Activated CD8-positive, alpha-beta memory T cell treated with anti-CD3 and anti-CD28 coated beads, Interleukin-2, amount 10 ng/mL, durations not matched to agents 7 days and 5 days (primary cell): ENCODE results near the gene PVALEF. TPM values are rescaled to one million over a fixed set of nuclear protein-coding genes. Genes with fewer than 3 reads are reported as not detected.

ENCODE experiments used
- ATAC-seq: fragments of 150-1000 bp; cut with Tn5 transposase; one replicate; pipeline ENCODE4 v1.10.0; 2021; ENCODE audit warnings: moderate library complexity
- CTCF ChIA-PET: fragments of 350-600 bp; sonication (Branson Sonifier 250); formaldehyde crosslinking; loops from one replicate; lab custom pipeline; 2021; ENCODE audit warnings: antibody characterized with exemption; lab: Charles Lee
- DNase-seq: peaks from one replicate; pipeline ENCODE4 v3.0.0-alpha.2; 2020
- H3K27ac Mint-ChIP-seq: one replicate; pipeline ENCODE4 v1.8.0; 2021; ENCODE audit warnings: mild to moderate bottlenecking, mixed read lengths
- H3K27me3 Mint-ChIP-seq: one replicate; pipeline ENCODE4 v1.8.0; 2021; ENCODE audit warnings: mixed read lengths
- H3K36me3 Mint-ChIP-seq: one replicate; pipeline ENCODE4 v1.8.0; 2021; ENCODE audit warnings: mild to moderate bottlenecking, mixed read lengths
- H3K4me1 Mint-ChIP-seq: one replicate; pipeline ENCODE4 v1.8.0; 2021; ENCODE audit warnings: mixed read lengths
- H3K4me3 Mint-ChIP-seq: one replicate; pipeline ENCODE4 v1.8.0; 2021; ENCODE audit warnings: mild to moderate bottlenecking, moderate library complexity, mixed read lengths
- H3K9me3 Mint-ChIP-seq: one replicate; pipeline ENCODE4 v1.8.0; 2022; ENCODE audit warnings: low read depth, mixed read lengths
- total RNA-seq, 2 experiments: library from RNA; stranded (reverse); gene quantifications; one replicate each; pipeline ENCODE4 v1.2.3, GENCODE V29; 2021

Gene PVALEF
- total RNA-seq, 2 experiments from 2014 or later: not detected

DNA sequence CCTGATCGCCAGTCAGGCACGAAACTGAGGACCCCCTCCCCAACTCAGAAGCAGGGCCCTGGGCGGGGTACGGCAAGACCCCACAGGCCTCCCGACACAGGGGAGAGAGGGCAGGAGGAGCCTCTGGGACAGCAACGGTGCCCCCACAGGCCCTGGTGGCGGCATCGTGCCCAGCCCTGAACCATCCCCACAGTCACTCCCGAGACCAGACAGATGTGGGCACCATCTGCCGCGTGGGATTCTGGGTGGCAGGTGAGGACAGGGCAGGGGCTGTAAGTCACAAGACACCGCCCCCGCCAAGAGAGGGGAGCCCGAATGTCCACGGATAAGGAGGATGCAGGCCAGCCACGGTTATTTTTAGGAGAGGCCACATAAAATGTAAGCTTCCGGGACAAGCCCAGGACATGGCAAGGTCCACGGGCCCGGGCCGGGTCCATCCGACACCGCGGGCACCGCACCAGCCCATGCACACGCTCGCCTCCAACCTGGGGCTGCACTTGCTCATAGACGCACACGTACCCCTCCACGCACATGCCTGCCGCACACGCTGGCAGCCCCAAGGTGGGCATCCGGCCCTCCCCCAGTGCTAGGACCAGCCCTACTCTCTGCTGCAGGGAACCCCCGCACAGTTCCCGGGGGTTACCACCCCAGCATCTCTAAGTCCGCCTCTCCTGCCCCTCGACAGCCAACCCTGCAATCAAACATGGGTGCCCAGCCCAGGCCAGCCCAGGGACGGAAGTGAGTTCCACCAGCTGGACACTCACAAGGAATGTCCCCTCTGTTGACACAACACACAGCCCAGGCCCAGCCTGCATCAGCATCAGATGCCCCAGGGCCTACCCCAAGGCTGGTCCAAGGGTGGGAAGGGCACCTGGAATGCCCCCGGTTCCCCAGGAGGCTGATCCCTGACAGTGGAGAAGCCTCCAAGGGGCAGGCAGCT is 8.2 kb upstream of the PVALEF start:
- Mint-ChIP-seq H3K9me3 (no peaks in the 10 kb centered on the region), H3K4me1 (no peaks in the 10 kb centered on the region), H3K36me3 (no peaks in the 10 kb centered on the region), H3K4me3 (no peak overlapping the region), H3K27ac (no peak overlapping the region), H3K27me3 (peaks cover 2% of the 10 kb centered on the region)
- no peak for DNase-seq
- CTCF ChIA-PET: no interaction called here
- no peak for ATAC-seq

DNA sequence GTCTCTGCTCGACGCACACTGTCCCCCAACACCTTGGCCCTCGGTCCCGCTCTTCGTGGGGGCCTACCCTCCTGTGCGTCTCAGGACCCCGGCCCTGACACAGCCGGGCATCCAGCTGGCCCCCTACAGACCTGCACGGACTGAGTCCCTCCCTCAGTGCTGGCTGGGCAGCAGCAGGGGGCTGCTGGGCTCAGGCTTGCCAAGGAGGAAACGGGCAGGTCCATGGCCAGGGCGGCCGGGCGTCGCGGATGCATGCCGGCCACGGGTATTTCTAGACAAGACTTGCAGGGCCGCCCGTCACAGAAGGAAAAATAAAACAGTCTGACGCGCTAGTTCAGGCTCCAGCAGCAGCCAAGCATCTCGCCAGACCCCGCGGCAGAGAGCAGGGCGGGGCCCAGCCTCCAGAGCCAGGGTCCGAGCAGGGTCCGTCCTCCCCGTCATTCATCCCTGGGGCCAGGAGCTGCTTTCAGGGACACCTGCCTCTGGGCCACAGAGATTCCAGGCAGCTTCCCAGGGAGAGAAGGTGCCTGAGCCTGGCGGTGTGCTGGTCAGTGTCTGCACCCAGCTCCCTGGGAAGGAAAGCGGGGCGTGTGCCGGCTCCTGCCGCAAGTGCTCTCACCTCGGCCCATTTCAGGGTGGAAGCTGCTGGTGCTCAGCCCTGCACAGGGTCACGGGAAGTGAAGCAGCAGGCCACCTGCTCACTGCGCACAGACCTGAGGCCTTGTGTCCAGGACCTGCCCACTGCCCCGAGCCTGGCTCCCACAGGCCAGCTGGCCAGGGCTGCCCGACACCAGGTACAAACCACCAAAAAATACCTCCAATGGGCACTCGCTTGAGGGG is 7.2 kb upstream of the PVALEF start:
- DNase-seq: no peak
- no peak overlapping the region for H3K27ac Mint-ChIP-seq
- H3K36me3 Mint-ChIP-seq: no peaks in the 10 kb centered on the region
- ATAC-seq: no peak
- no peaks in the 10 kb centered on the region for H3K27me3 Mint-ChIP-seq
- no peak overlapping the region for H3K4me3 Mint-ChIP-seq
- CTCF ChIA-PET: no interaction called here
- no peaks in the 10 kb centered on the region for H3K9me3 Mint-ChIP-seq
- H3K4me1 Mint-ChIP-seq: no peaks in the 10 kb centered on the region

DNA sequence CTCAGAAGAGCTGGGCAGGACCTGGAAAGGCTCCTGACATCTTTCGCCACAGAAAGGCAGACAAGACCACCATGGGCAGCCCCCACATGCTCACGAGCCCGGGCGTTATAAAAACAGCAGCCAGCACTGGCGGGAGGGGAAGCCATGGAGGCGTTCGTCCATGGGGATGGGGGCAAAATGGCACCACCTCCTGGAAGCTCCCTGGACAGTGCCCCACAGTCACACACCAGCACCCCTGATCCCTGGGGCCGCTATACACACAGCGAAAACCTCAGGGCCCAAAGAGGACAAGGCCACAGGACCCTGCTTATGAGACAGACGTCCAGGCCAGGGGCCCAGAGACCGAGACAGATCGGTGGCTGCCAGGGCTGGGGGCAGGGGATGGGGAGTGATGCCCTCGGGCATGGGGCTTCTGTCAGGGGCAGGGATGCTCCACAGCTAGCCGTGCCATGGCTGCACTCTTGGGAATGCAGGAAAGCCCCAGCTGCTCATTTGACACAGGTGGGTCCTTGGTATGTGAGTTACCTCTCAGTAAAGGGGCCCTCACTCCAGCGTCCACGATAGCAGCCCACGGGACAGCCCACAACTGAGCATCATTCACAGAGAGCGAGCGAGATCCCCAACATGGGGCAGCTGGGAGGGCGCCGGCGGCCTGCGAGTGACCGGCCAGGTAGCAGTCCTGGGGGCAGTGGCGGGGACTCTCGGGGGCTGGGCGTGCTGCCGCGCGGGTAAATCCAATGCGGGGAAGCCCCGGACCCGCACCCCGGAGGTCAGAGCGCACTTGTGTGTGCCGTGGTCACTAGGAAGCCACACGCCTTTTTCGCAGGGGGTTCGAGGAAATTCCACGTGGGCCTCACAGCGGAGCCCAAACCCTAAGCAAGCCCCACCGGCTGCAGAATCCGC is 6.4 kb upstream of the PVALEF start:
- no peaks in the 10 kb centered on the region for H3K9me3 Mint-ChIP-seq
- H3K36me3 Mint-ChIP-seq: no peaks in the 10 kb centered on the region
- no peak for DNase-seq
- H3K27ac Mint-ChIP-seq: no peak overlapping the region
- ATAC-seq: no peak
- CTCF ChIA-PET: no interaction called here
- H3K4me3 Mint-ChIP-seq: no peak overlapping the region
- H3K4me1 Mint-ChIP-seq: no peaks in the 10 kb centered on the region
- no peaks in the 10 kb centered on the region for H3K27me3 Mint-ChIP-seq

DNA sequence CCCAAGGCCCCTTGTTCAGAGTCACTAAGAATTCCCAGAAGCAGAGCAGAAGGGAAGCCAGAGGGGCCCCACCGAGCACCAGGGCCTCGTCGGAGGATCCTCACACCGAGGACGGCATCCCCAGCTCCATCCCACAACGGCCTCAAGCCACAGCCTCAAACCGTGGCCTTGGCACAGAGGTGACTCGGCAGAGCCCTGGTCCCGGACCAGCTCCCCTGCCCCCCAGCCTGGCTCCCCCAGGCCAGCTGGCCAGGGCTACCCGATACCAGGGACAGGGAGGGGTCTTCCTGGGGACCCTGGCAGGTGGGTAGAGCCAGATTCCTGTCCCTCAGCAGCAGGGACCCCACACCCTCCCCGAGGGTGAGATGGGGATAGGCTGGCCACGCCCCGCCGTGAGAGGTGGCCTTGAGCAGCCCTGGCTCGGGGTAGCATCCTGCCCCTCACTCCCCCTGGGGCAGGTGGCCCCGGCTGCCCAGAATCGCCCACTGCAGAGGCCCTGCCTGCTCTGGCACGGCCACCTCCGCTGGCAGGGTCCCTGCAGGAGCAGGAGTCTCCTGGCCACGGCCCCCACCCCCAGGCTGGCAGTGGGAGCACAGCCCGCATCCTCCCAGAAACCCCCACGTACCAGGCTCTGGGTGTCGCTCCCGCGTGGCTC is 5.6 kb upstream of the PVALEF start:
- CTCF ChIA-PET: no interaction called here
- no peak overlapping the region for H3K4me3 Mint-ChIP-seq
- DNase-seq: no peak
- H3K27me3 Mint-ChIP-seq: peaks cover 2% of the 10 kb centered on the region
- H3K36me3 Mint-ChIP-seq: no peaks in the 10 kb centered on the region
- ATAC-seq: no peak
- H3K27ac Mint-ChIP-seq: no peak overlapping the region
- no peaks in the 10 kb centered on the region for H3K4me1 Mint-ChIP-seq
- no peaks in the 10 kb centered on the region for H3K9me3 Mint-ChIP-seq

DNA sequence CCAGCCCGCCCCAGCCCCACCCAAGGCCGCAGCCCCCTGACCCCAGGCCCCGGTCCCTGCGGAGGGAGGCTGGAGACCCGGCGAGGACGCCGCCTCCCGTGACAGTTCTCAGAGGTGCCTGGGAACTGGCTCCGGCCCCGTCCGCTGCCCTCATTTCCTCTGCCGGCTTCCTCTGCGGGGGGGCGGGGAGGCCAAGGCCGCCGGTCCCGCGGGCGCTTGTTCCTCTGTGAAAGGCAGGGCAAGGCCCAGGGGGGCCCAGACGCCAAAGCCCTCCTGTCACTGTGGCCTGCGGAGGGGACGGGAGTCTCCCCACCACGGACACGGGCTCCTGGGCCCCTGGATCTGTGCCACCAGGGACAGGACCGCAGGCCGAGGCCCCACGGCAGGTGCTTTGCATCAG is 5.0 kb upstream of the PVALEF start:
- Mint-ChIP-seq H3K9me3 (no peaks in the 10 kb centered on the region), H3K36me3 (no peaks in the 10 kb centered on the region), H3K4me1 (no peaks in the 10 kb centered on the region), H3K27me3 (peaks cover 5% of the 10 kb centered on the region), H3K4me3 (no peak overlapping the region), H3K27ac (no peak overlapping the region)
- no peak for DNase-seq
- ATAC-seq: peak; percentile 40
- CTCF ChIA-PET: no interaction called here

DNA sequence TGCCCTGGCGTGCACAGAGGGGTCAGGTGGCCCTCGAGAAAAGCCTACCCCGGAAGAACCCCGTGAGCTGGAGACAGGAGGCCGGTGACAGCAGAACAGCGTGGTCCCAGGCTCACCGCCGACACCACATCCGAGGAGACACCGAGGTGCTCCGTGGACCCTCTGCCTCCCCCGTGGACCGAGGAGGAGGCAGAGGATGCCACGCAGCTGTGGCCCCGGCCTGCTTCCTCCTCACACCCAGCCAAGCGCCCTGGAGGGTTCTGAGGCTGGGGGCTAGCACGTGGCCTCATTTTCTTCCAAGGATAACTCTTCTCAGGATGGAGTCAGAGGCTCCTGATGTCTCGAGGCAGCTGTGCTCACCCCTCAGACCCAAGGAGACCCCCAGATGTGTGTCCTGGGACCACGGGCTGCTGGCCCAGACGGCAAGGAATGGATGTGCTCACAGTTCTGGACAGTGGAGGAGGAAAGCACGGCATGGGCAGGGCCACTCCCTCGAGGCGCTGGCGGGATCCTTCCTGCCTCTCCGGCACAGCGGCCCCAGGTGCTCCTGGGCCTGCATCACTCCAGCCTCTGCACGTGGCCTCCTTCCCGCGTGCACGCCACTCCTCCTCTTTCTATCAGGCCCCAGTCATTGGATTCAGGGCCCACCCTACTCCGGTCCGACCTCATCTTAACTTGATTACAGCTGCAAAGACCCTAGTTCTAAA is 4.4 kb upstream of the PVALEF start:
- Mint-ChIP-seq H3K27me3 (peaks cover 7% of the 10 kb centered on the region), H3K36me3 (no peaks in the 10 kb centered on the region), H3K9me3 (no peaks in the 10 kb centered on the region), H3K4me3 (no peak overlapping the region), H3K4me1 (no peaks in the 10 kb centered on the region), H3K27ac (no peak overlapping the region)
- CTCF ChIA-PET: no interaction called here
- ATAC-seq: no peak
- no peak for DNase-seq

DNA sequence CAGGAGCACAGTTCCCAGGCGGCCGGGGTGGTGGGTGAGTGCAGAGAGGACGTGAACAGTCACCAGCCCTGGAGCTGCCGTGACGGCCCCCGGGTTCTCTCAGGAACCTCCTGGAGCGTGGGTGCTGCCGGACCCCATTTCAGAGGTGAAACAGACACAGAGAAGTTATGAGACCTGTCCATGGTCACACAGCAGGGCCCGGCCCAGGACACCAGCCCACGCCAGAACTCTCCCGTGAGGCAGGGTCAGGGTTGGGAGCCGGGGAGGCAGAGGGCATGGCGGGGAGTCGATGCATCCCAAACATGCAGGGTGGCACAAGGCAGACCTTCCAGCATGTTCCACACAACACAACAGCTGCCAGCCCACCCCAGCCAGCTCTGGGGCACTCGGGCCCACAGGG is 3.8 kb upstream of the PVALEF start:
- H3K4me1 Mint-ChIP-seq: no peaks in the 10 kb centered on the region
- CTCF ChIA-PET: no interaction called here
- no peak for ATAC-seq

DNA sequence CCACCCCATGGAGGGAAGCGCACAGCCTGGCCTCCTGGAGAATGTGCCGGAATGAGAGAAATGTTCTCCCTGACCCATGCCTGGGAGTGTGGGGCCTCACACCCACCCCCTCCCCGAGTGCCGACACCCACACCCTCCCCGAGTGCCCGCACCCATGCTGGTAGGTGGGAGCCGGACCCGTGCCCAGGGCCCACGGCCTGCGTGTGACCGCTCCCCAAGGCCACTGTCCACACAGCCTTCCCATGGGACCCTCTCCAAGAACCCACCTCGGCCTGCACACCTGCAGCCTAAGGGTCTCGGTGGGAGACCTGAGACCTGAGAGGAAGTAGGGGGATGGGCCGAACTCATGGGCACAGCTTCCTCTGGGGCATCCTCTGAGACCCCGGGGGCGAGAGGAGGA is 3.3 kb upstream of the PVALEF start:
- H3K4me1 Mint-ChIP-seq: no peaks in the 10 kb centered on the region
- H3K36me3 Mint-ChIP-seq: no peaks in the 10 kb centered on the region
- no peak overlapping the region for H3K4me3 Mint-ChIP-seq
- CTCF ChIA-PET: no interaction called here
- no peak overlapping the region for H3K27ac Mint-ChIP-seq
- no peaks in the 10 kb centered on the region for H3K9me3 Mint-ChIP-seq
- DNase-seq (no peak), ATAC-seq (no peak)
- H3K27me3 Mint-ChIP-seq: peaks cover 7% of the 10 kb centered on the region

More for the DNA sequence above, 3.8 kb upstream of the PVALEF start:
- Mint-ChIP-seq H3K27ac (no peak overlapping the region), H3K36me3 (no peaks in the 10 kb centered on the region), H3K9me3 (no peaks in the 10 kb centered on the region), H3K27me3 (peaks cover 7% of the 10 kb centered on the region), H3K4me3 (no peak overlapping the region)
- no peak for DNase-seq

DNA sequence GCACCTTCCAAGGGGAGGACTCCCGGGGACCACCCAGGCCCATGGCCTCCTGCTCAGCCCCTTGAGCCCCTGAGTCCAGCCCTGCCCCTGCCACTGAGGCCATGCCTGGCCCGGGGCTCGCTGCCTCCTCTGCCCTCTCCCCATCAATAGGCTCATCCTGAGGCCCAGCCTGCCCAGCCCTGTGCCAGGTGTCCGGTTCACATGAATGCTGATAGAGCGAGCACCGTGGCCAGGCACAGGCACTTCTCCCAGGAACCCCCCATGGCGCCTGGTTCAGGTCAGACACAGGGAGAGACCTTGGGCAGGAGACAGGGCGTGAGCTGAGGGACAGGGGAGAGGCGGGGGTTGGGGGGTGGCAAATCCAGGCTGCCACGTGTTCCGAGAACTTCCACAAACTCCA is 2.8 kb upstream of the PVALEF start:
- no peak overlapping the region for H3K4me3 Mint-ChIP-seq
- DNase-seq (no peak), ATAC-seq (no peak)
- no peaks in the 10 kb centered on the region for H3K4me1 Mint-ChIP-seq
- CTCF ChIA-PET: interaction anchor here (0.6 kb wide), 1 partner anchor 933 kb away, joined by 3 read pairs; no protein-coding TSS in a partner anchor
- H3K9me3 Mint-ChIP-seq: no peaks in the 10 kb centered on the region
- H3K27ac Mint-ChIP-seq: no peak overlapping the region
- H3K36me3 Mint-ChIP-seq: no peaks in the 10 kb centered on the region
- peaks cover 12% of the 10 kb centered on the region for H3K27me3 Mint-ChIP-seq

DNA sequence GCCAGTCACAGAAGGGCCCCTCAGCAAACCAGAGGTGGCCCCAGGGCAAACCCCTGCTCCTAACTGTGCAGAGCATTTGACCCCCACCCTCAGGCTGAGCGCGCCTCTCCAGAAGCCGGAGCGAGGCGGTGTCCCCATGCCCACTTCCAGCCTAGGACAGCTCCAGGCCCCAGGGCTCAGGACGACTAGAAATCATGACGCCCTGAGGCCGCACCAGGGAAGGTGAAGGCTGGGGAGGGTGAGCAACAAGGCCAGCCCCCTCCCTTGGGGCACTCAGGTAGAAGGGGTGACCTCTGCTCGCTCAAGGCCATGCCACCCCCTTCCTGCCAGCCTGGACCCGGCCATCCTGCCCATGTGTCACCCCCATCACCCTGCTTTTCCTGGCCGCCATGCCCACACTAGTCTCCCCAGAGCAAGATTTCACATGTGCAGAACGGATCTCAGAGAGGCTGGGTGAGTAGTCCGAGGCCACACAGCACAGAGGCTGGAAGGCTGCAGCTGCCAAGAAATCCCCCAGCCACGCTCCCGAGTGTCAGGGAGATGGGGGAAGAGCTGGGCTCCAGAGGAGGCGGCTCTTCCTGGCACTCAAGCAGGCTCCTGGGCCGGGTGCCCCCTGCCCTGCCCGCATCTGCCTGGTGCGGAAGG is 2.1 kb upstream of the PVALEF start:
- Mint-ChIP-seq H3K4me1 (no peaks in the 10 kb centered on the region), H3K27me3 (peaks cover 12% of the 10 kb centered on the region), H3K4me3 (no peak overlapping the region), H3K36me3 (no peaks in the 10 kb centered on the region), H3K9me3 (no peaks in the 10 kb centered on the region), H3K27ac (no peak overlapping the region)
- ATAC-seq: no peak
- CTCF ChIA-PET: no interaction called here
- DNase-seq: no peak

DNA sequence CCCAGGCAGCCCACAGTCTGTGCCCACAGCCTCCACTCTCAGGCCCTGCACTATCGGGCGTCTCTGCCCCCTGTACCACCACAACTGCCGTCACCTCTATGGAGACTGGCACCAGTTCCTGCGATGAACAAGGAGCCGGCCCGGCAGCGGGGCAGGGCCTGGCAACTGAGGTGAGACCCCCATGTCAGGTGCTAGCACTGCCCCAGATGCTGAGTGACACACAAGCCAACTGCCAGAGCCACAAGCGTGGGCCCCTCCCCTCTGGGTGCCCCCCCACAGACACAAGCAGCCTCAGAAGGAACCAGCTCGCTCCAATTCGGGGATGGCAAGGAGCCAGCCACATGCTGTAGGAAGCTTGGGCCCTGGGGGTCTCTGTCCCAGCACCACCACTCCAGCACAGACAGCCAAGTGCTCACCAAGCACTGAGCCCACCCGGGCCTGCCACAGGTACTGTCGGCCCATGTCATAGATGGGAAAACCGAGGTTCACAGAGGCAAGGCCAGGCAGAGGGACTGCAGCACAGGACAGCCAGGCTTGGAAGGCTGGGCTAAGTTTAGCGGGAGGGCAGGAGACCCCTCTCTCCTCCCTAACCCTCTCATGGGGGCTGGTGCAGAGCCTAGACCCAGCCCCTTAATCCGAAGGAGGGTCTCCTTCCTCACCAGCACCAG is 1.5 kb upstream of the PVALEF start:
- Mint-ChIP-seq H3K27ac (no peak overlapping the region), H3K9me3 (no peaks in the 10 kb centered on the region), H3K4me3 (no peak overlapping the region), H3K36me3 (no peaks in the 10 kb centered on the region), H3K4me1 (no peaks in the 10 kb centered on the region), H3K27me3 (peaks cover 14% of the 10 kb centered on the region)
- no peak for ATAC-seq
- no peak for DNase-seq
- CTCF ChIA-PET: no interaction called here
